Lung (tissue), 12 donors: ENCODE data around the gene NEUROD2. TPM values are rescaled to one million over a fixed set of nuclear protein-coding genes. Genes with fewer than 3 reads are reported as not detected.

Source experiments
- ATAC-seq: fragments of 200-7000 bp; cut with Tn5 transposase; one replicate; pipeline ENCODE4 v1.9.1; 2020; ENCODE audit warnings: moderate number of reproducible peaks; ENCODE audit not compliant: insufficient read depth, low FRiP score
- DNase-seq, 3 donors: peaks; one replicate each; pipeline ENCODE4 v3.0.0-alpha.2; 2013 to 2017
- H3K27ac ChIP-seq, 2 donors: one replicate each; pipeline ENCODE4 v1.5.1; 2013; ENCODE audit warnings: mild to moderate bottlenecking in 2 of 2, moderate library complexity in 2 of 2, control low read depth in 1 of 2, inconsistent platforms in 1 of 2, low read depth in 1 of 2, low read length in 1 of 2
- H3K27me3 ChIP-seq, 3 donors: one replicate each; pipeline ENCODE4 v1.5.1; 2013; ENCODE audit warnings: low read length in 2 of 3; ENCODE audit not compliant: control insufficient read depth in 3 of 3, insufficient read depth in 3 of 3
- H3K36me3 ChIP-seq, 4 donors: one replicate each; pipeline ENCODE4 v1.5.1; 2013; ENCODE audit warnings: low read length in 4 of 4, mild to moderate bottlenecking in 1 of 4, moderate library complexity in 1 of 4; ENCODE audit not compliant: control insufficient read depth in 4 of 4, insufficient read depth in 4 of 4
- H3K4me1 ChIP-seq, 5 donors: one replicate each; pipeline ENCODE4 v1.5.1; 2013; ENCODE audit warnings: low read length in 5 of 5, mild to moderate bottlenecking in 2 of 5, moderate library complexity in 1 of 5; ENCODE audit not compliant: control insufficient read depth in 5 of 5, insufficient read depth in 5 of 5
- H3K4me3 ChIP-seq: one replicate; pipeline ENCODE4 v1.5.1; 2013; ENCODE audit warnings: mild to moderate bottlenecking, control low read depth, moderate library complexity
- H3K9ac ChIP-seq, 2 donors: one replicate each; pipeline ENCODE4 v1.5.1; 2013; ENCODE audit warnings: low read length in 2 of 2, control low read depth in 1 of 2; ENCODE audit not compliant: insufficient read depth in 1 of 2
- H3K9me3 ChIP-seq, 4 donors: one replicate each; pipeline ENCODE4 v1.5.1; 2013; ENCODE audit warnings: low read length in 3 of 4, mild to moderate bottlenecking in 1 of 4, moderate library complexity in 1 of 4; ENCODE audit not compliant: control insufficient read depth in 4 of 4, insufficient read depth in 3 of 4
- WGBS, 2 donors: extraction: QIAGEN DNeasy Blood & Tissue Kit; methylation state at CpG; one replicate each; pipeline ENCODE4 v1.1.7; 2013; 5-methylcytosine and 5-hydroxymethylcytosine counted together
- polyA plus RNA-seq, 2 donors: library from polyadenylated mRNA; stranded (reverse); fragments of 200-250 nt; gene quantifications; one replicate each; pipeline ENCODE4 v1.2.1, GENCODE V29; 2013
- total RNA-seq, 2 donors: library from RNA; depleted of rRNA in 1 of 2; stranded (reverse); fragments of >200 nt in 1 of 2; gene quantifications; one replicate each; pipeline ENCODE4 v1.2.1, GENCODE V29; 2014 to 2021
- TF ChIP-seq, protein P1 (sequence below): IDR thresholded peaks from 2 replicates; pipeline ENCODE4 v1.5.1; 2012; ENCODE audit warnings: mild to moderate bottlenecking; ENCODE audit errors: control extremely low read depth, extremely low read depth
- donor health status: control.
- donor health status: control.
- donor health status: Bipolar disorder and iron deficiency.
- donor health status: healthy.
- donor health status: DM: yes; HTN: yes; CAD: no.

Gene NEUROD2
- total and polyA plus RNA-seq, 4 donors = 0.04 TPM; not detected in 3

DNA sequence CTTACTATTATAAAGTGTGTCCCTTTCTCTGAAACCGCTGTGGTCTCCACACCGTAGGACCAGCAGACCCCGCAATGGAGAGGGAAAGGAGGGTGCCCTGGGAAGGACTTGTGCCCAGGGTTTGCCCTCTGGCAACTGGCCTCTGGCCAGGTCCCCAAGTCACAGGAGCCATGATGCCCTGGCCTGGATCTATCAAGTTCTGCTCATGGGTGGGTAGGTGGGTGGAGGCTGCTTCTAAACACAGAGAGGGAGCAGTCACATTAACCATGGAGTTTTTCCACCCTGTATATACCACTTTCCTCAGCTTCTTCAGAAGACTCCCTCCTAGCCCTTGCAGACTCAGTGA lies 9.4 kb upstream of the NEUROD2 start:
- TF ChIP-seq, protein P1, sequence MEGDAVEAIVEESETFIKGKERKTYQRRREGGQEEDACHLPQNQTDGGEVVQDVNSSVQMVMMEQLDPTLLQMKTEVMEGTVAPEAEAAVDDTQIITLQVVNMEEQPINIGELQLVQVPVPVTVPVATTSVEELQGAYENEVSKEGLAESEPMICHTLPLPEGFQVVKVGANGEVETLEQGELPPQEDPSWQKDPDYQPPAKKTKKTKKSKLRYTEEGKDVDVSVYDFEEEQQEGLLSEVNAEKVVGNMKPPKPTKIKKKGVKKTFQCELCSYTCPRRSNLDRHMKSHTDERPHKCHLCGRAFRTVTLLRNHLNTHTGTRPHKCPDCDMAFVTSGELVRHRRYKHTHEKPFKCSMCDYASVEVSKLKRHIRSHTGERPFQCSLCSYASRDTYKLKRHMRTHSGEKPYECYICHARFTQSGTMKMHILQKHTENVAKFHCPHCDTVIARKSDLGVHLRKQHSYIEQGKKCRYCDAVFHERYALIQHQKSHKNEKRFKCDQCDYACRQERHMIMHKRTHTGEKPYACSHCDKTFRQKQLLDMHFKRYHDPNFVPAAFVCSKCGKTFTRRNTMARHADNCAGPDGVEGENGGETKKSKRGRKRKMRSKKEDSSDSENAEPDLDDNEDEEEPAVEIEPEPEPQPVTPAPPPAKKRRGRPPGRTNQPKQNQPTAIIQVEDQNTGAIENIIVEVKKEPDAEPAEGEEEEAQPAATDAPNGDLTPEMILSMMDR = no peak
- Histone ChIP-seq H3K4me1 (peaks cover 0 to 11% (median 0%) of the 10 kb centered on the region in 5 donors), H3K27me3 (peaks cover 10 to 23% (median 13%) of the 10 kb centered on the region in 3 donors), H3K36me3 (no peaks in the 10 kb centered on the region), H3K4me3 (no peak overlapping the region), H3K27ac (no peak overlapping the region), H3K9ac (no peak overlapping the region), H3K9me3 (peaks cover 0 to 6% (median 0%) of the 10 kb centered on the region in 4 donors)
- no peak for DNase-seq
- 82 to 97% methylated on average over 3 of the region's 3 CpGs for WGBS, 2 donors
- ATAC-seq = no peak

DNA sequence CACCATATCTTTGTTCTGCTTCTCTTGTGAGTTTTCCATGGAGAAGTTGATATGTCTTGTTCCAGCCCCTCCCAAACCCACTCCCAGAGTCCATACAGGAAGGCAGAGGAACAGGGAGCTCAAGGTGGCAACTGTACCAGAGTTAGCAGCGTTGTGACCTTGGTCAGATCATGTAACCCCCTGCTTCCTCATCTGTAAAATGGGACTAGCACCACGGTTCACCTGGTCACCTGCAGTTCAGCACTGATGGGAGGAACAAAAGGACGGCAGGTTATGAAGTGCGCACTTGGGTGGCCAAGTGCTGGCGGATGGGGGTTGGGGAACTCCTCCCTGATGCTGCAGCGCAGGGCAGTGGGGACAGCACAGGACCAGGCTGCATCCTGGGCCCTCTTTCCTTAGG lies 7.7 kb upstream of the NEUROD2 start:
- Histone ChIP-seq H3K36me3 (no peaks in the 10 kb centered on the region), H3K27me3 (peaks cover 10 to 39% (median 14%) of the 10 kb centered on the region in 3 donors), H3K4me3 (no peak overlapping the region), H3K27ac (no peak overlapping the region), H3K9ac (no peak overlapping the region), H3K4me1 (peaks cover 0 to 10% (median 0%) of the 10 kb centered on the region in 5 donors), H3K9me3 (peaks cover 0 to 6% (median 0%) of the 10 kb centered on the region in 4 donors)
- 62 to 64% methylated on average over 6 of the region's 6 CpGs for WGBS, 2 donors
- TF ChIP-seq, protein P1 = no peak
- DNase-seq (no peak), ATAC-seq (no peak)

DNA sequence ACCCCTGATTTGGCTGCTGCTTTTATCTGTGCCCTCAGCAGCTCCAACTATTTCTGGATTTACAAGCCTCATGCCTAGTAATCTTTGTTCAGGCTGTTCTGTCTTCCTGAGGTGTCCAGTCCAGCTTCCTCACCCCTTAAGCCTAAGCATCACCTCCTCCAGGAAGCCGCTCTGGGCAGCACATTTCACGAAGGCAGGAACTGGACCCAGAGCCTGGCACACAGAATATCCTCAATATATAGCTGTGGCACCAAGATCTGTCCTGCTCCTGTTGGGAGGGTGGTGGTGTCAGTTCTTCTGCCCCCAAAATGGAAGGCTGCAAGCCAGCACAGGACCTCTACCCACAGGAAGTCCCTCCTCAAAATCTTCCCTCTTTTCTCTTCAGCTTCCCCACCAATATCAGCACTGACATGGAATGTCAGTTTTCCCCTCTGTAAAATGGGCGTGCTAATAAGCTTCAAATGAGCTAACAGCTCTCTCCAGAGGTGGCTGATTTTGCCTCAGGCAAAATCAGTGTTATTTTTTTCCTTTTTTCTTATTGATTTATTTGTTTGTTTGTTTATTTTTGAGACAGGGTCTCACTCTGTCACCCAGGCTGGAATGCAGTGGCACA lies 6.9 kb upstream of the NEUROD2 start:
- Histone ChIP-seq H3K9me3 (peaks cover 0 to 6% (median 0%) of the 10 kb centered on the region in 4 donors), H3K4me3 (no peak overlapping the region), H3K36me3 (no peaks in the 10 kb centered on the region), H3K27ac (no peak overlapping the region), H3K4me1 (peaks cover 0 to 10% (median 0%) of the 10 kb centered on the region in 5 donors), H3K27me3 (peaks cover 10 to 44% (median 19%) of the 10 kb centered on the region in 3 donors), H3K9ac (no peak overlapping the region)
- ATAC-seq (no peak), DNase-seq (no peak)
- WGBS, 2 donors = 79 to 89% methylated on average over 3 of the region's 3 CpGs
- TF ChIP-seq, protein P1 = no peak
